ENCODE results near the gene ATP6V0D1.

ATP6V0D1 gene

GRCh38 chr16:67409631-67410030 is 71.3 kb downstream of the ATP6V0D1 start:
- no peak for DNase-seq (ENCODE audit: extremely low read depth in 1 of 2, low read depth in 1 of 2)

GRCh38 chr16:67407788-67408452 is 73.0 kb downstream of the ATP6V0D1 start:
- no peak for DNase-seq (ENCODE audit: extremely low read depth in 1 of 2, low read depth in 1 of 2)

- no peak for DNase-seq (ENCODE audit: extremely low read depth in 1 of 2, low read depth in 1 of 2)
These were observed 73.7 kb downstream of the ATP6V0D1 start for GRCh38 chr16:67407176-67407787.

GRCh38 chr16:67406111-67406971 is 74.6 kb downstream of the ATP6V0D1 start:
- no peak for DNase-seq (ENCODE audit: extremely low read depth in 1 of 2, low read depth in 1 of 2)

- DNase-seq (ENCODE audit: extremely low read depth in 1 of 2, low read depth in 1 of 2) = no peak
These were observed 75.6 kb downstream of the ATP6V0D1 start for GRCh38 chr16:67405336-67405735.

GRCh38 chr16:67404740-67405226 is 76.2 kb downstream of the ATP6V0D1 start:
- DNase-seq (ENCODE audit: extremely low read depth in 1 of 2, low read depth in 1 of 2) = no peak

GRCh38 chr16:67403976-67404555 is 76.9 kb downstream of the ATP6V0D1 start:
- DNase-seq (ENCODE audit: extremely low read depth in 1 of 2, low read depth in 1 of 2) = no peak

- no peak for DNase-seq (ENCODE audit: extremely low read depth in 1 of 2, low read depth in 1 of 2)
These were observed 80.1 kb downstream of the ATP6V0D1 start for GRCh38 chr16:67400901-67401300.

GRCh38 chr16:67399749-67400704 is 80.9 kb downstream of the ATP6V0D1 start:
- DNase-seq (ENCODE audit: extremely low read depth in 1 of 2, low read depth in 1 of 2) = no peak

GRCh38 chr16:67399218-67399733 is 81.7 kb downstream of the ATP6V0D1 start:
- DNase-seq (ENCODE audit: extremely low read depth in 1 of 2, low read depth in 1 of 2) = peak in 1 of 2 donors; percentile 12

- DNase-seq (ENCODE audit: extremely low read depth in 1 of 2, low read depth in 1 of 2) = no peak
These were observed 82.3 kb downstream of the ATP6V0D1 start for GRCh38 chr16:67398546-67399217.

- no peak for DNase-seq (ENCODE audit: extremely low read depth in 1 of 2, low read depth in 1 of 2)
These were observed 83.0 kb downstream of the ATP6V0D1 start for GRCh38 chr16:67397812-67398545.

GRCh38 chr16:67397036-67397801 is 83.7 kb downstream of the ATP6V0D1 start:
- no peak for DNase-seq (ENCODE audit: extremely low read depth in 1 of 2, low read depth in 1 of 2)

- DNase-seq (ENCODE audit: extremely low read depth in 1 of 2, low read depth in 1 of 2) = no peak
These were observed 84.6 kb downstream of the ATP6V0D1 start for GRCh38 chr16:67396159-67397035.

GRCh38 chr16:67395458-67396158 is 85.3 kb downstream of the ATP6V0D1 start:
- DNase-seq (ENCODE audit: extremely low read depth in 1 of 2, low read depth in 1 of 2) = no peak

- no peak for DNase-seq (ENCODE audit: extremely low read depth in 1 of 2, low read depth in 1 of 2)
These were observed 85.9 kb downstream of the ATP6V0D1 start for GRCh38 chr16:67395105-67395457.
